Smooth muscle cell of the brain vasculature (primary cell): ENCODE results near the gene PCSK2.

ENCODE experiments used
- DNase-seq: peaks from one replicate; pipeline ENCODE4 v3.0.0-alpha.2; 2012; ENCODE audit warnings: low read depth, low spot score

PCSK2 gene

GRCh38 chr20:17443131-17443858 is 216.5 kb downstream of the PCSK2 start:
- no peak for DNase-seq

- no peak for DNase-seq
These were observed 217.3 kb downstream of the PCSK2 start for GRCh38 chr20:17444091-17444490.

- no peak for DNase-seq
These were observed 218.7 kb downstream of the PCSK2 start for GRCh38 chr20:17445543-17445942.

GRCh38 chr20:17446171-17446570 is 219.3 kb downstream of the PCSK2 start:
- DNase-seq: no peak

GRCh38 chr20:17448071-17448470 is 221.2 kb downstream of the PCSK2 start:
- no peak for DNase-seq

- DNase-seq: no peak
These were observed 222.2 kb downstream of the PCSK2 start for GRCh38 chr20:17449031-17449430.

- DNase-seq: no peak
These were observed 225.6 kb downstream of the PCSK2 start for GRCh38 chr20:17452441-17452840.

GRCh38 chr20:17453592-17453991 is 226.8 kb downstream of the PCSK2 start:
- DNase-seq: no peak

- DNase-seq: no peak
These were observed 229.4 kb downstream of the PCSK2 start for GRCh38 chr20:17456279-17456678.

- DNase-seq: no peak
These were observed 230.2 kb downstream of the PCSK2 start for GRCh38 chr20:17457079-17457478.

GRCh38 chr20:17457588-17458190 is 230.8 kb downstream of the PCSK2 start:
- DNase-seq: no peak

GRCh38 chr20:17460119-17460518 is 233.3 kb downstream of the PCSK2 start:
- no peak for DNase-seq

GRCh38 chr20:17461941-17462340 is 235.1 kb downstream of the PCSK2 start:
- no peak for DNase-seq

- DNase-seq: no peak
These were observed 236.9 kb downstream of the PCSK2 start for GRCh38 chr20:17463711-17464110.

- DNase-seq: no peak
These were observed 238.4 kb downstream of the PCSK2 start for GRCh38 chr20:17465236-17465635.

GRCh38 chr20:17466641-17467040 is 239.8 kb downstream of the PCSK2 start:
- no peak for DNase-seq

- no peak for DNase-seq
These were observed 240.3 kb downstream of the PCSK2 start for GRCh38 chr20:17467120-17467655.

GRCh38 chr20:17468073-17468840 is 241.4 kb downstream of the PCSK2 start:
- DNase-seq: no peak

- no peak for DNase-seq
These were observed 242.6 kb downstream of the PCSK2 start for GRCh38 chr20:17469246-17470030.

GRCh38 chr20:17470521-17470920 is 243.7 kb downstream of the PCSK2 start:
- no peak for DNase-seq

GRCh38 chr20:17470973-17471372 is 244.1 kb downstream of the PCSK2 start:
- DNase-seq: no peak
